ENCODE results near the gene PGM1.

PGM1 gene

GRCh38 chr1:63601061-63601460 is 7.8 kb downstream of the PGM1 start:
- DNase-seq (ENCODE audit: low read depth in 2 of 2), result no peak

- no peak for DNase-seq (ENCODE audit: low read depth in 2 of 2)
Measured at GRCh38 chr1:63601463-63601862, 8.3 kb downstream of the PGM1 start.

GRCh38 chr1:63601912-63602311 is 8.7 kb downstream of the PGM1 start:
- DNase-seq (ENCODE audit: low read depth in 2 of 2), result no peak

GRCh38 chr1:63602629-63603028 is 9.4 kb downstream of the PGM1 start:
- DNase-seq (ENCODE audit: low read depth in 2 of 2), result no peak

DNA sequence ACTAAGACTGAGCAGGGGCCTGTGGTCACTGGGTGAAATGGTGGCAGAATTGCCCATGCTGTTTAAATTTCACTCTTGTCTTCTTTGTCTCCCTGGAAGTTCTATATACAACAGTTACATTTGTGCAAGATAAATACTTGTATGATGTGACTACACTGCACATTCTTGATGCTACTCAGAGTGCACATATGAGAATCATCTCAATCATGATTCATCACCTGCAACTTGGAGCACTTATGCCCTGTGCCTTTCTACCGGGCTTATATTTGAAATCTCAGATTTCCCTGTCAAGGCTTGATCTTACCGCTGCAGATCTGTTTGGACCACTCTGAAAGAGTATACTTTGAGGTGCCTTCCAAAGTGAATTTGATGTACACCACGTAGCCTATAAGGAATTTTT is 10.6 kb downstream of the PGM1 start:
- DNase-seq (ENCODE audit: low read depth in 2 of 2), result no peak

GRCh38 chr1:63607322-63607721 is 14.1 kb downstream of the PGM1 start:
- DNase-seq (ENCODE audit: low read depth in 2 of 2), result no peak

GRCh38 chr1:63611231-63611630 is 18.0 kb downstream of the PGM1 start:
- no peak for DNase-seq (ENCODE audit: low read depth in 2 of 2)

GRCh38 chr1:63612564-63612963 is 19.4 kb downstream of the PGM1 start:
- no peak for DNase-seq (ENCODE audit: low read depth in 2 of 2)

DNA sequence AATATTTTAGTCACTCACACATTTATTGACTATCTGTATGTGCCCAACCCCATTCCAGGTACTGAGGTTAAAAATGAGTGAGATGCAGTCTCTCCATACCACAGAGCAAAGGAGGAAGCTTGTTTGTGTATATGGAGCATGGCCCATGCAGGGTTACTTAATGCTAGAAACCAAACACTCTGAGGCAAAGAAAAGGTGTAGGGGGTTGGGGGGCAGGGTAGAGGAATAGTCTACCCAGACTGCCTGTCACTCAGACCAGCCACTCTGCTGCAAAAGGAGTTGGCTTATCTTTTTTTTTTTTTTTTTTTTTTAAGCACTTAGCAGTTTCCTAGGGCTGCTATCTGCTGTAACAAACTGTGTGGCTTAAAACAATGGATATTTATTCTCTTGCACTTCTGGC is 19.8 kb downstream of the PGM1 start:
- DNase-seq (ENCODE audit: low read depth in 2 of 2), result no peak

DNA sequence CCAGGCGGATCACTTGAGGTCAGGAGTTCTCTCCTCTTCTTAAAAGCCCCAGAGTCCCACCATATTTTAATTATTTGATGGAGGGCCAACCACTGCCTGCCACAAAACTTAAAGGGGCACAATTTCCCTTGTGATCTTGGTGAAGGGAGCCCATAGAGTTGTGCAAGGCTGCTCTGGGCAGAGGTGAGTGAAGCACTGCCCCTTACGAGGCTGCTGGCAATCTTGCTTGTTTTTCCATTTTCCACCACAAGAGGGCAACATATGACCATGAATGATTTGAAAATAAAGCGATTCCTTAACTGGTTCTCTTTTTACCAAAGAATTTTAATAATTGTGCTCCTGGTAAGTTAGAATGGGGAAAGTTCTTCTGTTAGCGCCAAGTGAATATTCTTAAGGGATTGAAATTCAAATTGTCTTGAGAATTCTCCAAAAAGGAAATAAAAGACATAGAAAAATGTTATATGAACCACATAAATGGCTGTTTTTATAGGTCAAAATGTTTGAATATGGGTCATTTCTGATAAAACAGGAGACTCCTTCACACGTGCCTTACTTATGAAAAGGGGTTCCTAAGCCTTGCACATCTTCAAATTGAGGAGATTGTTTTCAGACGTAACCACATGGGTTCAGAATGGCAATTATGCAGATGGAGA is 22.7 kb downstream of the PGM1 start:
- DNase-seq (ENCODE audit: low read depth in 2 of 2), result peak in 1 of 2 experiments; percentile 48

DNA sequence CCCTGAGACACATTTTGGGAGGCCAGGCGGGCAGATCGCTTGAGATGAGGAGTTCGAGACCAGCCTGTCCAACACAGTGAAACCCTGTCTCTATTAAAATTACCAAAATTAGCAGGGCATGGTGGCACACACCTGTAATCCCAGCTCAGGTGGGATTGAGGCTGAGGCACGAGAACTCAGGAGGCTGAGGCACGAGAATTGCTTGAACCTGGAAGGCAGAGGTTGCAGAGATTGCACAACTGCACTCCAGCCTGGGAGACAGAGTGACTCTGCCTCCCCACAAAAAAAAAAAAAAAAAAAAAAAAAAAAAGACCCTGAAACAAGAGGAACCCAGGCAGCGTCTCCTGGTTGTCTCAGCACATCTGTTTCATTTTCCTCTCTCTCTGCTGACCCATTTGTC is 24.2 kb downstream of the PGM1 start:
- DNase-seq (ENCODE audit: low read depth in 2 of 2), result no peak

- DNase-seq (ENCODE audit: low read depth in 2 of 2), result peak in 1 of 2 experiments; percentile 18
Measured at GRCh38 chr1:63618011-63618410, 24.8 kb downstream of the PGM1 start.

DNA sequence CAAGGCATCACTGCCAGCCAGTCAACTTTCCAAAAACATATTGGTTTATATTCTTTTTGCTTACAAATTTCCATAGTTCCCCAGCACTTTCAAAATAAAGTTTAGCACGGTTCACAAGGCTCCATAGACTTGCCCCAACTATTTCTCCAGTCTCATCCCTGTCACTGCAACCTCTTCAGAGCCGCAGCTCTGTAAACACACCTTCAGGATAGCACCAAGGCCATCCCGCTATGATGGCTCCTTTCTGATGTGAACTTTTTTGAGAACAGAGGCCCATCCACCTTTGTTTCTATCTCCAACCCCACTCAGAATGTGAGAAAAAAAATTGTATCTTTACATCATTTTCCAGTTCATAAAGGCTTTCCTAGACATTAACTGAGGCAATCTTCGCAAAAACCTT is 26.3 kb downstream of the PGM1 start:
- no peak for DNase-seq (ENCODE audit: low read depth in 2 of 2)

DNA sequence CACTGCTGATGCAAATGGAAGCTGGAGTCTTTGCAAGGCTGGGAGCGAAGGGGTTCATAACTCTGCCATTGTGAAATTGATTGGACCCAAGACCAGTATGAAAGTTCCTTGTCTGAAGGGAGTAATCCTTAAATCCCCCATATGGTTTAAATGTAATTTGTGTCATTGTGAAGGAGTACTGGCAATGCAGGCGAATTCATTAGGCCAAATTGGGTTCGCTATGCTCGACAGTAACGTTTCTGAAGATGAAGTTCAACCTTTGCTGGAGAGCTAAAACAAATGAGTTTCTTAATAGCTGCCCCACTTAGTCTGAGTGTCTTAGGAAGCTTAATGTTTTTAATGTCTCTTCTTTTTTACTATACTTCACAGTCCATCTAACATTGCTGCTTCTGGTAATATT is 27.5 kb downstream of the PGM1 start:
- DNase-seq (ENCODE audit: low read depth in 2 of 2), result no peak

DNA sequence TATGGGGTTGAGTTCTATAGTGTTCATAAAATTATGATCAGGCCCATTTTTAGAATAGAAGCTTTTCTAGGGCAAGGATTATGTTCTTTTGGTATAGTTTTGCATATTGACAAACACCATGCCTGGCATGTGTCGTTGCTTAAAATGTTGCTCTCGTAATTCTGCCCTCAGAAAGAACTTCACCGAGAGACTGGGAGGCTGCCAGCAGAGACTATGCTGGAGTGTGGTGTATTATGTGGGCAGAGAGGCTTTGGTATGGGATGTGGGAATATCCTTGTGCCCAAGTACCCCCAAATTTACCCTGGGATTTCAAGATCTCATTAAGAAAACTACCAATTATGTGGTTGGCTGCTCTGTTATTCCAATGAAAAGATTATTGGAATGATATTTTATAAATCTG is 27.9 kb downstream of the PGM1 start:
- no peak for DNase-seq (ENCODE audit: low read depth in 2 of 2)

- DNase-seq (ENCODE audit: low read depth in 2 of 2), result no peak
Measured at GRCh38 chr1:63621698-63622097, 28.5 kb downstream of the PGM1 start.

- no peak for DNase-seq (ENCODE audit: low read depth in 2 of 2)
Measured at GRCh38 chr1:63622849-63623566, 29.8 kb downstream of the PGM1 start.

GRCh38 chr1:63623952-63624351 is 30.7 kb downstream of the PGM1 start:
- no peak for DNase-seq (ENCODE audit: low read depth in 2 of 2)

DNA sequence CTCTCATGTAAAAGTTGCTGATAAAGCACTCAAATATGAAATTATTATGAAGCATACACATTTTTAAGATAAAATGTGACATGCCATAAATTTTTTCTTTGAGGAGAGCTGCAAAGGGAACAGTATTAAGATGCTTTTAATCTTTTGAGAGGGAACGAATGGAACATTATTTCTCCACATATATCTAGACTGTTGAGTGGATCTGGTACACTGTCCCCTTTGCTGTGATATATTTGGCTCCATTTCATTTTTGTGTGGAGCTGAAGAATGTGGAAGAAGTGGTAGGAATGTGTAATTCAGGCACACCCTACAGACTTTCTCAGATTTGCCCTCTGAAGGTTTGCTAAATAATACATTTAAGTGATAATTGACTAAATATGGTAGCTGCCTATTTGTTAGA is 31.7 kb downstream of the PGM1 start:
- DNase-seq (ENCODE audit: low read depth in 2 of 2), result peak; percentile 9 to 17

- no peak for DNase-seq (ENCODE audit: low read depth in 2 of 2)
Measured at GRCh38 chr1:63626222-63626621, 33.0 kb downstream of the PGM1 start.

- DNase-seq (ENCODE audit: low read depth in 2 of 2), result no peak
Measured at GRCh38 chr1:63628607-63629006, 35.4 kb downstream of the PGM1 start.

GRCh38 chr1:63630238-63630637 is 37.0 kb downstream of the PGM1 start:
- no peak for DNase-seq (ENCODE audit: low read depth in 2 of 2)

DNA sequence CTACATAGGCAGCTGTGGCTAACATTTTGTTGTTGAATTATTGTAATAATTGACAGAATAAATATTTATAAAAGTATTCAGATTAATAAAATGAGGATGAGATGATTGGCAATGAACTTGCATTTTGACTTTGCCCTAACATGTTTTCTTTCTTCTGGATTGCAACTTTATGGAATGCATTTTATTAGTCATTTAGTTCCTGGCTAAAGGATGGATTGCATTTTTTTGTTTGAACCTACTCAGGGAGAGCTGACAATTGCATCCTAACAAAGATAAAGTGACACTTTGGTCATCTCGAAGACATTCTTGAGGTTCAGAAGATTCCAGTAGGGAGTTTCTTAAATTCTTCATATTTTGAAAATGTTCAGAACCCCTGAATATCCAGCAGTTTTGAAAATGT is 37.5 kb downstream of the PGM1 start:
- DNase-seq (ENCODE audit: low read depth in 2 of 2), result peak in 1 of 2 experiments; percentile 4

- no peak for DNase-seq (ENCODE audit: low read depth in 2 of 2)
Measured at GRCh38 chr1:63632110-63632509, 38.9 kb downstream of the PGM1 start.

Data from fibroblast of skin of left quadriceps (primary cell).